ENCODE results near the gene CAPN12.

- TF ChIP-seq MAFK (IDR thresholded peaks at IDR 0.05; ENCODE audit: low read depth, low read length) (no peak), CHD1 (IDR thresholded peaks at IDR 0.05; ENCODE audit: low read depth, low read length) (no peak), CTCF (conservative IDR thresholded peaks at IDR 0.05; ENCODE audit: low read depth, low read length) (no peak), RAD21 (IDR thresholded peaks at IDR 0.05; ENCODE audit: low read length) (no peak)
Measured at GRCh38 chr19:38706792-38707511, 37.3 kb downstream of the CAPN12 start.

All from IMR-90 (cell line).